Measurements from ENCODE around the gene OSBPL2.

The OSBPL2 gene

GRCh38 chr20:62287129-62287528, 48.8 kb downstream of the OSBPL2 start:
- DNase-seq = no peak

- DNase-seq = no peak
Observed at GRCh38 chr20:62287759-62288534, 49.6 kb downstream of the OSBPL2 start.

DNA sequence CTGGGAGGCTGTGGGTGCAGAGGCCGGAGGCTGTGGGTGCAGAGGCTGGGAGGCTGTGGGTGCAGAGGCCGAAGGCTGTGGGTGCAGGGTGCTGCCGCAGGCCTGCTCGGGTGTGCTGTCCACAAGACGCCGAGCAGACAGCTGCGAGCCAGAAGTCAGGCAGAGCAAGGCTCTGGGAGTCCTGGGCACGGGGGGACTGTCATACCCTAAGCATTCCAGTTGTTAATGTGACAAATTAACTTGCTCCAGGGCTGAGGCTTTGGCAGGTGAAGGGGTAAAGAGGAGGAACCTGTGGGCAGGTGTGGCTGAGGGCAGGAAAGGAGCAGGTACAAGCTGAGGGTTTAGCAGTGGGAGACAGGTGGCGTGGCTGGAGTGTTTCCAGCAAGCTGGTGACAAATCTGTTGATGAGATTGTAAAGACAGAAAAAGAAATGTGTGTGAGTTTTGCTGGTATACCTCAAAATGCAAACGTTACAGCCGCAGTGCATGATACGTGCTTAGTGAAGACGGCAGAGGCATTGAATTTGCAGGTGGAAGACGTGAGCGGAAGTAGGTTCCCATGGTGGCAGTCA, 50.3 kb downstream of the OSBPL2 start:
- no peak for DNase-seq

DNA sequence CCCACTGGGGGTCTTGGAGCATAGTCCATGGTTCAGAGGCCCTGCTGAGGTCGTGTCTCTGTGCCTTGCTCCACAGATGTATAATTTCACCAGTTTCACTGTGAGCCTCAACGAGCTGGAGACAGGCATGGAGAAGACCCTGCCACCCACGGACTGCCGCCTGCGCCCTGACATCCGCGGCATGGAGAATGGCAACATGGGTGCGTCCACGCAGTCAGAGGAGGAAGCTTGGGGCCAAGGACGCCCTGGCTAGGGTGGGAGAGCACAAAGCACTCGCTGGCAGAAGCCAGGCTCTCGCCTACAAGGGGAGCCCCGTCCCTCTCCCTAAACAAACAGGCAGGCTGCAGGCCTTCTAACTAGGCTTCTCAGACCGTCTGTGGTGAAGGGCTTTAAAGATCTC, 50.8 kb downstream of the OSBPL2 start:
- DNase-seq = no peak

DNA sequence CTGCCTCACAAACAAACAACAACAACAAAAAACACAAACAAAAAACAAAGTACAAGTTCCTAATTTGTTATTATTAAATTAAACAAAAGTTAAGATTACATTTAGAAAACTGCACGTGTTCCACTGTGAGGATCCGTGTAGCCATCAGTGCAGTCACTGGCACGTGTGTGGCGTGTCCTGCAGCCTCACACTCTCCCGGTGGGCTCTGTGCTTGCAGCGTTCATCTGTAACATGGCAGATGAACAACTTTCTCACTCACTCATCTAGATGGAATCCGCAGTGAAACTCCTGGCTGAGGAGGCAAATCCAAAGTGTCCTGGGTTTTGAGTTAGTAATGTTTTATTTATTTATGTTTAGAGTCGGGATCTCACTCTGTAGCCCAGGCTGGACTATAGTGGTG, 51.6 kb downstream of the OSBPL2 start:
- no peak for DNase-seq

- DNase-seq = no peak
Observed at GRCh38 chr20:62291251-62292066, 53.1 kb downstream of the OSBPL2 start.

DNA sequence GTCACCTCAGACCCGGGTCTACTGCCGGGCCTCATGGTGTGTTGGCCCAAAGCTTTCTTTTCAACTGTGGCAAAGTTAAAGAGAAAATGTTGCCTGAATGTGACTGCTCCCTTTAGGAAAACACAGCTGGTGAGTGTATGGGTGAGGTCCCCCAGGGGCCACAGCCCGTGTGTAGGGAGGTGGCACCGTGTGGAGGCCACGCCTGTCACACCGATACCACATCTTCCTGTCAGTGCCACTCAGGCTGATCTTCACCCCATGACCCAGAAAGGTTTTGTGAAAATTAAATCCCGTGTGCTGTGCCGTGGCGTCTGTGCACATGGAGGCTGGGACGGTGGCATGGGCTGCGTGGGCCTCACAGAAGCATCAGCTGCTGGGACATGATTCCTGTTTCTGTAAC, 53.8 kb downstream of the OSBPL2 start:
- no peak for DNase-seq

DNA sequence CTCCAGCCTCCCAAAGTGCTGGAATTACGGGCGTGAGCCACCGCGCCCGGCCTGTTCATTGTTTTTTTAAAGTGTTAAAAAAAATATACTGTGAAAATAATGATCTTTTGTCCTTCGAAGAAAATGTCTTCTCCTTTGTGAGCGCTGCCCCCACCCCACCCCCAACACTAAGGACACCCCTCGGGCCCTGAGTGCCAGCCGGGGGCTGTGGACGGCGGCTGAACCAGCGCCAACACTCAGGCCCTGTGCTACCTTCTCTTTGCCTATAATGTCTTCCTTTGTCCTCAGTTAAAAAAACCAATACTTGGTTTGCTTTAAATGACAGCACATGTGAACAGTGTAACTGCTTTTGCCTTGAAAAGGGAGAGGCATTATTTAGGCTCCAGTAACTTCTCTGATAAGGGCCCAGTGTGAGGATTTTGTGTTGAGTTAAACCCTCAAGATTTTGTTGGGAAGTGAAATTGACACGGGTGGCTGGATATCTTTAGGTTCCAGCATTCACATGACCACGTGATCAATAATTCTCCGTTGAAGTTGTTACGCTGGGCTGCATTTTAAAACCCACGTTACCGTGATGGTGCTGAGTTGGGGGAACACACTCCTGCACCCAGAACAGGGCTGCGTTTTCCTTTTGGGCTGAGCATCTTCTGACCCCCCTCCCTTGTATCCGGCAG, 54.9 kb downstream of the OSBPL2 start:
- DNase-seq = no peak

DNA sequence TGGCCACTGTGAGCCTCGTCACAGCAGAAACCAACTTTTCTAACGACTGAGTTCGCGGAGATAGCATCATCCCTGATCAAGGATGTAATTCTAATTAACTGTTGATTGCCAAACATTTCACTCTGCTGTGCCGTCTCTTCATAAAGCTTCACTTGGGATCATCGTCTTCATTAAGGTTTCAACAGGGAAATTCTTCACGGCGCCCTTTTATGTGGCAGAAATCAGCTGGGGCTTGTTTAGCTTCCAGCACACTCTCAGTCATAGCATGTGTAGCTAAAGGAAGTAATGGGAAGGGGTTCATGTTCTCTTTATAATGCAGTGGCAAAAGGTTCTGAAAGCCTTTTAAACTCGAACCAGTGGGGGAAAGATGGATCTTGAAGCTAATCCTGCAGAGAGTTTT, 55.6 kb downstream of the OSBPL2 start:
- DNase-seq = no peak

GRCh38 chr20:62294516-62294915, 56.2 kb downstream of the OSBPL2 start:
- DNase-seq = no peak

GRCh38 chr20:62296724-62297448, 58.6 kb downstream of the OSBPL2 start:
- no peak for DNase-seq

DNA sequence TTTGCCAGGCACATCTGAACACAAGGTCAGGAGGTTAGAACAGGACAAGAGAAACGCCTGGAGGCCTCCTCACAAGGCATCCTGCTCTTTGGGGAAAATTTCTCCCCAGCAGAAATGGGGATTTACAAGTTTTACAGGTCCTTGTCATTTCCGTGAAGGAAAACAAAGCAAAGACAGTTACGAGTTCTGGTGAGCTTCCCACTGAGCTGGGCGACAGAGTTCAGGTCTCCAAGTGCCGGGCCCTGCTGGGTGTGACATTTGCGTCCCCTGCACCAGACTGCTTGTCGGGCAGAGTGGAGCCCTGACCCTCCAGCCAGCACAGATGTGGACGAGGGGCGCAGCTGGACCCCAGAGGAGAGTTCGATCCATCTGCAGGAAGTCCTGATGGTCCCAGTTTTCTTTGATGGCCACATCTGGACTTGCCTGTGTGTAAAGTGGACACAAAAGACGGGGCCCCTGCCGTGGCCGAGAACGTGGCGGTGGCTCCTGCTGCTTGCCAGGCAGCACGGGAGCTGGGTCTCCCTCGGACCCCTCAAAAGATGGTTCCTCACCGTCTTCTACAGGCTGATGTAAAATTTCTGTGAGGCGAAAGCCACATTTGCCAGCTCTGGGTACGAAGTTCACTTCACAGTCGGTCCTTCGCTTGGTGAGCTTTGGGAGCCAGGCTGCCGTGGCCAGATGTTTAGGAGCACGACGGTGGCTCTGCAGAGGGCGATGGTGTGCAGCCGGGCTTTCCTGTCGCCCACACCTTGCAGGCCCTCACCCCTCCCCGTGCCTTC, 59.3 kb downstream of the OSBPL2 start:
- no peak for DNase-seq

DNA sequence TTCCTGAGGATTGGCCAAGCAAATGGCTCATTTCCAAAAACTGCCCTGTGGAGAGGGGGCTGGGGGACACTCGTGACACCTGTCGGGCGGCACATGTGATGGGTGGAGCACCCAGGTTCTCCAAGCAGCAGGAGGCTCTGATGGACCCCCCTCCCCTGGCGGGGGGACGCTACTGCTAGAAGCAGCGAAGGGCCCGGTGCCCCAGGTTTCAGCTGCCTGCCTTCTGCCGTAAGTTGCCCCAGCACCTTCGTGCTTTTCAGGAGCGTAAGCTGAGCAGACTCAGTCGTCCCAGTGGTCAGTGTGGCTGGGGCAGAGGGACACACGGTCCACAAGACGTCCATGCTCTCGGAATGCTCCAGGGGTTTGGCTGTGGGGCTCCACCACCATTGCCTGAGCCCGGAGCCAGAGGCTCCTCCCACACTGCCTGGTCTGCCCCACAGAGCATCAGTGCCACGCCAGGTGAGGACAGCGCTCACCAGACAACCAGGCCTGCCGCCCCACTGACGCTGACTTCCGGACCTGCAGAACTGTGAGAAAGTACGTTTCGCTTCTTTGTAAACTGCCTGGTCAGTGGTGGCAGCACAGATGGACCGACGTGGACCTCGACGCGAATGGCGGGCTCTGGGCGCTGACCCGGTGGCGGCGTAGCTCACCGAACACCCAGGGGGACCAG, 60.4 kb downstream of the OSBPL2 start:
- DNase-seq = no peak

GRCh38 chr20:62299666-62300236, 61.4 kb downstream of the OSBPL2 start:
- no peak for DNase-seq

GRCh38 chr20:62300319-62300718, 62.0 kb downstream of the OSBPL2 start:
- no peak for DNase-seq

DNA sequence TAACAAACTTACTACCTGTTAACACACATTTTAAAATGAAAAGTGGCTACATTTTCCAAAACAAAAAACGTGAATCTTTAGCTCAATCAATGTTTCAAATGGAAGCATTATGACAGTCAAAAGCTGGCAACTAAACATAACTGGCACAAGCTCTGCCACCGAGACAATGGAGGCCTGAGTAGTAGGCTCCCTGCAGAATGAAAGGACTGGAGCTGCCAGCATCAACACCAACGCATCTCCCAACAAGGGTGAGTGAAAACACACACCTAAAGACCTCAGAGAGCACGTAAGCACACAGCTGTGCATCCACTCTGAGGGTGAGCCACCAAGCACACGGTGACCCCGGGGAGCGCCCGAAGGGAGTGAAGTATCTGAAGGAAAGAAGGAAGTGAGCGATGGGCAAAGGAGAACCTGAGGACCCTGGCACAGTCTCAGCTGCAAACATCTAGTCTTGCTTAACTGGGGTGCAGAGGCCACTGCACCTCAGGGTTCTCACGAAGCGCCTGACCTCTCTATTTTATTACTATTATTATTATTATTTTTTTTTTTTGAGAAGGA, 62.9 kb downstream of the OSBPL2 start:
- no peak for DNase-seq

GRCh38 chr20:62301773-62302340, 63.5 kb downstream of the OSBPL2 start:
- peak; percentile 95 for DNase-seq

GRCh38 chr20:62302341-62303061, 64.2 kb downstream of the OSBPL2 start, which contains the start of gene ADRM1:
Gene ADRM1 (plus strand): TSS chr20:62302997. CDS start chr20:62303569, 572 bp downstream.
- DNase-seq = peak; percentile 99

- DNase-seq = no peak
Observed at GRCh38 chr20:62303062-62303339, 64.7 kb downstream of the OSBPL2 start.
